ENCODE data around the gene FMR1. TPM values are rescaled to one million over a fixed set of nuclear protein-coding genes. Genes with fewer than 3 reads are reported as not detected.

Gene FMR1
- total and polyA plus RNA-seq, 2 donors (not counting 3 experiments of a cell fraction or from before 2014, with no cell fraction given), result 8.8 to 36.4 TPM

DNA sequence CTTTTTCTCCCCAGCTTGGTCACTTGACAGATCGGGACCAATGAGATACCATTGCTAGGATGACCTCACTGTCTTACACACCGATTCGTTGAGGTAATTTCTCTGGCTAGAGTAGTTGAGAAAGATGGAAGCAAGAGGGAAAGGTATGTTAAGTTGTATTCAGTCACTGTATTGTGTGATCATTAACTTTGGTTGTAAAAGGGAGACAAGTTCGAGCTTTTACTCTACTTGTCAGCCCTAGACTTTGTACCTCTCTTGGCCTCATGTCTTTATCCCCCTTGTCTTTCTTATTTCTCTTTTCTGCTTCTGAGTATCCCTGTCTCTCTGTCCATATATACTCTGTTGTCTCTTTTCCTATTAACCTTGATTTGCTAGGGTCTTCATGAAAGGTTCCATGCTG lies 15.5 kb downstream of the FMR1 start:
- dilution Hi-C loops (cut with MboI; ENCODE audit: extremely low pct_ligation_motif_present, low sequenced_read_pairs), result no loop called here

DNA sequence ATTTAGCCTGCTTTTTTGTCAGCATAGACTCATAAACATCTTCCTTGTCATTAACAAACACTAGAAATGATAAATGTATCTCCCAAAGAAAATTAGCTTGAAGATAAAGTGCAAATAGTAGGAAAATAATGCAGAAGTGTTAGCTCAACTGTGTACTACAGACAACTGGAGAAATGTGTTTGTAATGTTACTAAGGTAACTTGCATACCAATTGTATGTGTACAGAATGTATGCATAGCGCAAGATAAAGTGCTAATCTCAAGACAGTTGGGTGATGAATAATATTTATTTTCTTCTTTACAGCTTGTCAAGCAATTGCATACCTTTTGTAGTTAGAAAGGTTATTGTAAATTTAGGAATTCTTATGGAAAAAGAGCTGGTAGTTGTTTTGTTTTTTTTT lies 22.1 kb downstream of the FMR1 start:
- Histone ChIP-seq H3K4me1 (ENCODE audit: control insufficient read depth, extremely low read depth, insufficient read depth, low read length) (no peaks in the 10 kb centered on the region), H3K27ac (ENCODE audit: insufficient read depth, low read depth, low read length) (no peak overlapping the region), H4K20me1 (replicated peaks; ENCODE audit: control insufficient read depth, extremely low read depth, insufficient read depth, low read length) (no peaks in the 10 kb centered on the region), H3K36me3 (ENCODE audit: control insufficient read depth in 2 of 2, extremely low read depth in 1 of 2, insufficient read depth in 2 of 2, low read length in 2 of 2) (no peaks in the 10 kb centered on the region), H3K9me3 (replicated peaks; ENCODE audit: control insufficient read depth, insufficient read depth, low read length) (no peaks in the 10 kb centered on the region), H3K9ac (replicated peaks; ENCODE audit: extremely low read depth, insufficient read depth, low read length) (no peak overlapping the region), H3K4me2 (ENCODE audit: insufficient read depth, low read length) (no peak overlapping the region), H2AFZ (ENCODE audit: low read depth, low read length) (no peak overlapping the region), H3K79me2 (ENCODE audit: control insufficient read depth, insufficient read depth, low read length) (no peaks in the 10 kb centered on the region), H3K4me3 (replicated peaks in 1 of 3; ENCODE audit: insufficient read depth in 1 of 3, low read depth in 1 of 3, low read length in 3 of 3) (no peak overlapping the region), H3K9me1 (replicated peaks; ENCODE audit: control insufficient read depth, extremely low read depth, insufficient read depth, low read length) (no peaks in the 10 kb centered on the region), H3K27me3 (ENCODE audit: control insufficient read depth in 2 of 2, insufficient read depth in 2 of 2, low read length in 2 of 2) (no peaks in the 10 kb centered on the region)
- TF ChIP-seq POLR2A (IDR thresholded peaks at IDR 0.05; ENCODE audit: low read depth, low read length) (no peak), FOS (IDR thresholded peaks at IDR 0.05; ENCODE audit: borderline replicate concordance, insufficient read depth, low read length) (no peak), GATA2 (IDR thresholded peaks at IDR 0.05; ENCODE audit: insufficient read depth, insufficient read length, low read depth, low read length) (no peak), POLR2AphosphoS5 (IDR thresholded peaks at IDR 0.05; ENCODE audit: insufficient read depth, low read depth, low read length) (no peak), EZH2 (IDR thresholded peaks at IDR 0.05; ENCODE audit: borderline replicate concordance, low read depth, low read length, severe bottlenecking) (no peak), JUN (IDR thresholded peaks at IDR 0.05; ENCODE audit: borderline replicate concordance, insufficient read depth, insufficient read length, low read depth) (no peak), MYC (IDR thresholded peaks at IDR 0.05; ENCODE audit: low read depth, low read length) (no peak)
- TF ChIP-seq, protein P1, sequence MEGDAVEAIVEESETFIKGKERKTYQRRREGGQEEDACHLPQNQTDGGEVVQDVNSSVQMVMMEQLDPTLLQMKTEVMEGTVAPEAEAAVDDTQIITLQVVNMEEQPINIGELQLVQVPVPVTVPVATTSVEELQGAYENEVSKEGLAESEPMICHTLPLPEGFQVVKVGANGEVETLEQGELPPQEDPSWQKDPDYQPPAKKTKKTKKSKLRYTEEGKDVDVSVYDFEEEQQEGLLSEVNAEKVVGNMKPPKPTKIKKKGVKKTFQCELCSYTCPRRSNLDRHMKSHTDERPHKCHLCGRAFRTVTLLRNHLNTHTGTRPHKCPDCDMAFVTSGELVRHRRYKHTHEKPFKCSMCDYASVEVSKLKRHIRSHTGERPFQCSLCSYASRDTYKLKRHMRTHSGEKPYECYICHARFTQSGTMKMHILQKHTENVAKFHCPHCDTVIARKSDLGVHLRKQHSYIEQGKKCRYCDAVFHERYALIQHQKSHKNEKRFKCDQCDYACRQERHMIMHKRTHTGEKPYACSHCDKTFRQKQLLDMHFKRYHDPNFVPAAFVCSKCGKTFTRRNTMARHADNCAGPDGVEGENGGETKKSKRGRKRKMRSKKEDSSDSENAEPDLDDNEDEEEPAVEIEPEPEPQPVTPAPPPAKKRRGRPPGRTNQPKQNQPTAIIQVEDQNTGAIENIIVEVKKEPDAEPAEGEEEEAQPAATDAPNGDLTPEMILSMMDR (IDR thresholded peaks at IDR 0.05; ENCODE audit: extremely low read depth in 1 of 2, insufficient read depth in 1 of 2, low read depth in 1 of 2, low read length in 2 of 2), result no peak
- TF ChIP-seq, protein P2, sequence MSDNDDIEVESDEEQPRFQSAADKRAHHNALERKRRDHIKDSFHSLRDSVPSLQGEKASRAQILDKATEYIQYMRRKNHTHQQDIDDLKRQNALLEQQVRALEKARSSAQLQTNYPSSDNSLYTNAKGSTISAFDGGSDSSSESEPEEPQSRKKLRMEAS (IDR thresholded peaks at IDR 0.05; ENCODE audit: insufficient read depth, insufficient read length), result no peak
- dilution Hi-C loops (cut with MboI; ENCODE audit: extremely low pct_ligation_motif_present, low sequenced_read_pairs) (no loop called here), intact Hi-C loops (cut with micrococcal nuclease) (no loop called here)
- ChIA-PET POLR2A (no interaction called here), CTCF (no interaction called here)
- BruUV-seq (replicated peaks), result no TSS peak
- no peak for FAIRE-seq
- no peak for DNase-seq (ENCODE audit: low read depth, low spot score)

More for the DNA sequence above, 15.5 kb downstream of the FMR1 start:
- DNase-seq (ENCODE audit: low read depth, low spot score) (no peak), FAIRE-seq (no peak)
- H3K9me3 ChIP-seq (replicated peaks; ENCODE audit: control insufficient read depth, insufficient read depth, low read length), result no peaks in the 10 kb centered on the region
- no peaks in the 10 kb centered on the region for H3K27me3 ChIP-seq (ENCODE audit: control insufficient read depth in 2 of 2, insufficient read depth in 2 of 2, low read length in 2 of 2)
- POLR2A ChIA-PET, result no interaction called here
- no peak overlapping the region for H3K27ac ChIP-seq (ENCODE audit: insufficient read depth, low read depth, low read length)
- intact Hi-C loops (cut with micrococcal nuclease), result no loop called here
- H3K4me2 ChIP-seq (ENCODE audit: insufficient read depth, low read length), result no peak overlapping the region
- H3K36me3 ChIP-seq (ENCODE audit: control insufficient read depth in 2 of 2, extremely low read depth in 1 of 2, insufficient read depth in 2 of 2, low read length in 2 of 2), result no peaks in the 10 kb centered on the region
- no peaks in the 10 kb centered on the region for H3K4me1 ChIP-seq (ENCODE audit: control insufficient read depth, extremely low read depth, insufficient read depth, low read length)
- H3K9ac ChIP-seq (replicated peaks; ENCODE audit: extremely low read depth, insufficient read depth, low read length), result no peak overlapping the region
- no peak for TF ChIP-seq EZH2 (IDR thresholded peaks at IDR 0.05; ENCODE audit: borderline replicate concordance, low read depth, low read length, severe bottlenecking)
- no peaks in the 10 kb centered on the region for H3K9me1 ChIP-seq (replicated peaks; ENCODE audit: control insufficient read depth, extremely low read depth, insufficient read depth, low read length)
- BruUV-seq (replicated peaks), result no TSS peak
- no peak overlapping the region for H2AFZ ChIP-seq (ENCODE audit: low read depth, low read length)
- peaks cover 5% of the 10 kb centered on the region for H3K79me2 ChIP-seq (ENCODE audit: control insufficient read depth, insufficient read depth, low read length)
- no peak overlapping the region for H3K4me3 ChIP-seq (replicated peaks in 1 of 3; ENCODE audit: insufficient read depth in 1 of 3, low read depth in 1 of 3, low read length in 3 of 3)
- no peaks in the 10 kb centered on the region for H4K20me1 ChIP-seq (replicated peaks; ENCODE audit: control insufficient read depth, extremely low read depth, insufficient read depth, low read length)
- CTCF ChIA-PET, result no interaction called here
